ENCODE measurements around the gene PCTP. TPM values are rescaled to one million over a fixed set of nuclear protein-coding genes. Genes with fewer than 3 reads are reported as not detected.

The PCTP gene
- total RNA-seq, result 1 to 10 TPM; 6.1 to 7.1 TPM

DNA sequence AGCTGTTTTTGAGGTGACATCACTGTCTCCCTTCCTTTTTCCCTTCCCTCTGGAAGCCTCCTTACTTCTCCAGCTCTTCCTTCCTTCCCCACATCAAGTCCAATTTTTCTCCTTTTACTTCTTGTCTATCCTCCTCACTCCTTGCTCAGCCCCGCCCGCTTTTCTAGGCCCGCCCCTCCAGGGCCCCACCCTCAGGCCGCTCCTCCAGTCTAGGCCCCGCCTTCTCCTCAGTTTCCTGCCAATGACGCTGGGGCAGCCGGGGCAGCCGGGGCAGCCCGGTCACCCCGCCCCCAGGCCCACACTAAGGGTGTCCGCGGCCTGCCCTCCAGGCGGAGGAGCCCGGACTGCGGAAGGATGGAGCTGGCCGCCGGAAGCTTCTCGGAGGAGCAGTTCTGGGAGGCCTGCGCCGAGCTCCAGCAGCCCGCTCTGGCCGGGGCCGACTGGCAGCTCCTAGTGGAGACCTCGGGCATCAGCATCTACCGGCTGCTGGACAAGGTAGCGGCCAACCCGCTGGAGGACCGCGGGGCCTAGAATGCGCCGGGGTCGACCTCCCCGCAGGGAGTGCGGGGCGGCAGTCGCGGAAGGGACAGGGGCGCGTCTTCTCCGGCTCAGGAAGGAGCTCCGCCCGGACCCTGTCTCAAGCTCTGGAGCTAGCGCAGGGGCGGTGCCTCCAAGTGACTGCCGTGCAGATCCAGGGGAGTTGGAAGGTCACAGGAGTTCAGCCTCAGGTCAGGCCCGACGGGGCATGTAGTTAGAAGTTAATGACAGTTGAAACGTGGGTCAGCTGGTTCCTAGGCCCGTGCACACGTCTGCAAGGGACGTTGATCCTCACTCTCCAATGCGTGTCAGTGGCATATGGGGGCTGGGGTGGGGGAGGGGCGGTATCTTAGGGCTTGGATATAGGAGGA is at the start of gene PCTP:
PCTP (plus strand) TSS at position 302 of the 908 bp plus-strand sequence; CDS start at position 355, 53 bp downstream.

DNA sequence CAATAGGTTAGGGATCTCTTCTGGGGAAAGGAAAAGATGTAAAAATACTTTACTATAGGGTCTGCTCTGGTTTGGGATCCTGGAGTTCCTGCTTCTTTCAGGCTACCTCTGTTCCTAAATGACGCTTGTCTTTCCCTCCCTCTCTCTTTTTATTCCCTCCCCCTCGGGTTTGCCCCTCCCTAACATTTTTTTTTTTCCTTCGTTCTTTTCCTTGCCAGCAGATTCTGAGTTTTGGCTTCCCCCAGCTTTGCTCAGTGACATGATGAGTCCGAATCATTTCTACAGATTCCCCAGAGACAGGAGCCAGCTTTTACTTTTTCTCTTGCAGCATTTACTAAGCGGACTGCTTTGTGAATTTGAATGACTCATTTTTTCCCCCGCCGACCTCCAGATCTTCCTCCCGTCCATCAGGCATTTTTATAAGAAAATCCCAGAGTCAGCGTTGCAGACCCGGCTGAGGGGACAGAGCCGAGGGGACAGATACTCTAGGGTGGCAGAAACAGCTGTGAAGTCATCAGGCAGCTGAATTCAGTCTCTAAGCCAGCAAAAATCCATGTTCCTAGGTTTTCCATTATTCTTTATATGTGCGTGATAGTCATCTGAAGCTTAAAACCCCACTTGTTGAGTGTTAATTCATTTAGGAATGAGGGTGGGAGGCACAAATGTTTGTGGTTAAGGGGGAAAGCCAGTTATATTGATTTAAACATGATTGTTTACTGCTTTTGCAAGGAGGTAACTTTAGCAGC is 27.9 kb upstream of the PCTP start, which contains the start of gene TMEM100:
TMEM100 (minus strand) TSS at position 123 of the 746 bp plus-strand sequence. CDS start 1,794 bp downstream, outside the sequence.

Other genes starting within 250 kb of the PCTP start
- gene SMIM36, start 239.6 kb upstream of the PCTP start, total RNA-seq, result not detected
- not detected for gene TMEM100, start 28.2 kb upstream of the PCTP start, total RNA-seq